Gastrocnemius medialis (tissue), 4 donors: Measurements from ENCODE around the gene LMX1B. TPM values are rescaled to one million over a fixed set of nuclear protein-coding genes. Genes with fewer than 3 reads are reported as not detected.

Source experiments
- ATAC-seq, 2 donors: fragments of 150-250 bp; one replicate each; pipeline ENCODE4 v1.9.1; 2016
- DNase-seq, 2 donors: peaks; one replicate each; pipeline ENCODE4 v3.0.0-alpha.2; 2019
- H3K27ac ChIP-seq, 4 donors: fragments of 200-600 bp; sonication (generic); 1 replicate in 1 of 4; 2 replicates in 3 of 4; pipeline ENCODE4 v1.5.1; 2016 to 2018; ENCODE audit warnings: mild to moderate bottlenecking in 2 of 4, moderate library complexity in 1 of 4
- H3K27me3 ChIP-seq, 3 donors: fragments of 200-600 bp; sonication (generic) in 2 of 3; 1 replicate in 1 of 3; 2 replicates in 2 of 3; pipeline versions ENCODE4 v1.5.1 to v1.6.0; 2016 to 2019; ENCODE audit warnings: mild to moderate bottlenecking in 1 of 3, moderate library complexity in 1 of 3
- H3K36me3 ChIP-seq, 2 donors: fragments of 200-600 bp; sonication (generic) in 1 of 2; one replicate each; pipeline ENCODE4 v1.5.1; 2017 to 2018
- H3K4me1 ChIP-seq, 2 donors: fragments of 200-600 bp; sonication (generic) in 1 of 2; one replicate each; pipeline ENCODE4 v1.5.1; 2016 to 2017; ENCODE audit warnings: mild to moderate bottlenecking in 2 of 2
- H3K4me3 ChIP-seq, 4 donors: fragments of 200-600 bp; sonication (generic) in 3 of 4; 1 replicate in 1 of 4; 2 replicates in 3 of 4; pipeline ENCODE4 v1.5.1; 2016 to 2019; ENCODE audit warnings: mild to moderate bottlenecking in 2 of 4
- H3K9me3 ChIP-seq, 3 donors: fragments of 200-600 bp; sonication (generic) in 2 of 3; 1 replicate in 1 of 3; 2 replicates in 2 of 3; pipeline ENCODE4 v1.5.1; 2016 to 2019
- CTCF ChIP-seq, 5 experiments: fragments of 450-650 bp in 3 of 5; fragments of 200-600 bp in 2 of 5; sonication (generic) in 2 of 5; IDR thresholded peaks in 4 of 5; conservative IDR thresholded peaks in 1 of 5; 1 replicate in 4 of 5; 2 replicates in 1 of 5; pipeline ENCODE4 v1.5.1; 2016 to 2019; ENCODE audit warnings: antibody characterized with exemption in 5 of 5, mild to moderate bottlenecking in 3 of 5, moderate library complexity in 3 of 5
- POLR2A ChIP-seq, 2 donors: fragments of 450-650 bp; IDR thresholded peaks; one replicate each; pipeline ENCODE4 v1.6.1; 2017; ENCODE audit warnings: antibody characterized with exemption in 2 of 2, mild to moderate bottlenecking in 2 of 2, moderate library complexity in 2 of 2
- in situ Hi-C, 4 donors: fragments of 200-750 bp; cut with MboI; loops; one replicate each; pipeline versions ENCODE4 v1.15.0 to v1.8.0; 2017; ENCODE audit warnings: low sequenced_read_pairs in 4 of 4
- intact Hi-C: fragments of 100-400 bp; cut with DNase I; formaldehyde crosslinking; loops from one replicate; pipeline ENCODE4 v1.15.1; 2023; ENCODE audit warnings: low total_unique reads
- total RNA-seq, 4 donors: library from RNA; depleted of rRNA; stranded (reverse); fragments of >200 nt; gene quantifications; one replicate each; pipeline versions ENCODE4 v1.1.0 to v1.2.3, GENCODE V29; 2016

The LMX1B gene
- total RNA-seq, 4 donors from 2014 or later: 0.31 to 0.46 (median 0.35) TPM; not detected in 1

GRCh38 chr9:126672634-126673284, 59.0 kb downstream of the LMX1B start:
- no peak for ATAC-seq
- intact Hi-C loops: no loop called here

GRCh38 chr9:126673689-126674364, 60.1 kb downstream of the LMX1B start:
- no peak overlapping the region for H3K4me3 ChIP-seq
- DNase-seq (no peak), ATAC-seq (no peak)
- H3K27ac ChIP-seq: no peak overlapping the region
- H3K9me3 ChIP-seq: no peaks in the 10 kb centered on the region
- no peaks in the 10 kb centered on the region for H3K36me3 ChIP-seq
- in situ Hi-C loops: no loop called here
- no peaks in the 10 kb centered on the region for H3K4me1 ChIP-seq
- TF ChIP-seq POLR2A (IDR thresholded peaks at IDR 0.05) (no peak), CTCF (IDR thresholded peaks at IDR 0.05 in 4 of 5, conservative IDR thresholded peaks at IDR 0.05 in 1 of 5) (no peak)
- H3K27me3 ChIP-seq: peaks cover 34 to 40% (median 40%) of the 10 kb centered on the region in 3 donors
- intact Hi-C loops: no loop called here

More at GRCh38 chr9:126672634-126673284, 59.0 kb downstream of the LMX1B start:
- H3K36me3 ChIP-seq: no peaks in the 10 kb centered on the region
- no peak for DNase-seq
- TF ChIP-seq POLR2A (IDR thresholded peaks at IDR 0.05) (no peak), CTCF (IDR thresholded peaks at IDR 0.05 in 4 of 5, conservative IDR thresholded peaks at IDR 0.05 in 1 of 5) (no peak)
- H3K4me3 ChIP-seq: no peak overlapping the region
- no peaks in the 10 kb centered on the region for H3K9me3 ChIP-seq
- no peak overlapping the region for H3K27ac ChIP-seq
- in situ Hi-C loops: no loop called here
- H3K27me3 ChIP-seq: peaks cover 33 to 40% (median 40%) of the 10 kb centered on the region in 3 donors
- no peaks in the 10 kb centered on the region for H3K4me1 ChIP-seq

- intact Hi-C loops (no loop called here), in situ Hi-C loops (no loop called here)
- Histone ChIP-seq H3K27me3 (peaks cover 34 to 40% (median 40%) of the 10 kb centered on the region in 3 donors), H3K9me3 (no peaks in the 10 kb centered on the region), H3K36me3 (no peaks in the 10 kb centered on the region), H3K4me3 (no peak overlapping the region), H3K4me1 (no peaks in the 10 kb centered on the region), H3K27ac (no peak overlapping the region)
- TF ChIP-seq POLR2A (IDR thresholded peaks at IDR 0.05) (no peak), CTCF (IDR thresholded peaks at IDR 0.05 in 4 of 5, conservative IDR thresholded peaks at IDR 0.05 in 1 of 5) (no peak)
- ATAC-seq (no peak), DNase-seq (no peak)
These were observed 60.8 kb downstream of the LMX1B start for GRCh38 chr9:126674365-126675146.

DNA sequence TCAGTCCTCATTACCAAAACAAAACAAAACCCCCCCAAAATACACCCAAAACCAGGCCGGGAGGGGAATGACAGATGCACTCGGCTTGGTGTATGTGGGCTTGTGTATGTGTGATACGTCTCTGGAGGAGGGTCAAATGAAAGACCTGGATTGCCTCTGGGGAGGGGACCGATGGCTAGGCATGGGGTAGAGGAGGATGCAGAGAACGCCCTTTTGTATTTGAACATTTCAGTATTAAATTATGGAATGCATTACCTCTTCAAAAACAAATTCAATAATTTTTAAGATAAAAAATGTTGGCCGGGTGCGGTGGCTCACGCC, 61.4 kb downstream of the LMX1B start:
- intact Hi-C loops (no loop called here), in situ Hi-C loops (no loop called here)
- no peaks in the 10 kb centered on the region for H3K36me3 ChIP-seq
- TF ChIP-seq CTCF (IDR thresholded peaks at IDR 0.05 in 4 of 5, conservative IDR thresholded peaks at IDR 0.05 in 1 of 5) (no peak), POLR2A (IDR thresholded peaks at IDR 0.05) (no peak)
- no peak overlapping the region for H3K27ac ChIP-seq
- DNase-seq (no peak), ATAC-seq (no peak)
- H3K27me3 ChIP-seq: peaks cover 34 to 40% (median 40%) of the 10 kb centered on the region in 3 donors
- H3K4me3 ChIP-seq: no peak overlapping the region
- H3K9me3 ChIP-seq: no peaks in the 10 kb centered on the region
- no peaks in the 10 kb centered on the region for H3K4me1 ChIP-seq
